SJSA1 (cell line): ENCODE data around the gene INO80E. TPM values are rescaled to one million over a fixed set of nuclear protein-coding genes. Genes with fewer than 3 reads are reported as not detected.
"Not testable (repeated sequence)": the region's sequence is repeated elsewhere in the genome, so short reads cannot be mapped to it uniquely, and the experiment has no call there.

Source experiments
- DNase-seq, 2 experiments: peaks; one replicate each; pipeline ENCODE4 v3.0.0-alpha.2; 2015 to 2020; ENCODE audit warnings: low spot score in 2 of 2, low read depth in 1 of 2
- H3K27ac ChIP-seq: fragments of 250-450 bp; sonication (Bioruptor Pico); 2 replicates; pipeline ENCODE4 v1.5.1; 2020; ENCODE audit warnings: mild to moderate bottlenecking, moderate library complexity
- H3K27me3 ChIP-seq: fragments of 250-450 bp; sonication (Bioruptor Pico); replicated peaks from 2 replicates; pipeline ENCODE4 v1.5.1; 2020; ENCODE audit warnings: mild to moderate bottlenecking, moderate library complexity
- H3K36me3 ChIP-seq: fragments of 250-450 bp; sonication (Bioruptor Pico); 2 replicates; pipeline ENCODE4 v1.5.1; 2020; ENCODE audit warnings: mild to moderate bottlenecking
- H3K4me1 ChIP-seq: fragments of 250-450 bp; sonication (Bioruptor Pico); replicated peaks from 2 replicates; pipeline ENCODE4 v1.6.1; 2021; ENCODE audit warnings: mild to moderate bottlenecking
- H3K4me3 ChIP-seq: fragments of 250-450 bp; sonication (Bioruptor Pico); 2 replicates; pipeline ENCODE4 v1.5.1; 2020; ENCODE audit warnings: mild to moderate bottlenecking
- H3K9me3 ChIP-seq: fragments of 250-450 bp; sonication (Bioruptor Pico); replicated peaks from 2 replicates; pipeline ENCODE4 v1.5.1; 2020; ENCODE audit warnings: mild to moderate bottlenecking
- total RNA-seq: library from RNA; depleted of rRNA; stranded (reverse); fragments of >200 nt; shearing (Covaris generic); gene quantifications from 2 replicates; pipeline ENCODE4 v1.2.3, GENCODE V29; 2014

INO80E gene
- total RNA-seq, 1 experiment from 2014 or later = 93.4 TPM

DNA sequence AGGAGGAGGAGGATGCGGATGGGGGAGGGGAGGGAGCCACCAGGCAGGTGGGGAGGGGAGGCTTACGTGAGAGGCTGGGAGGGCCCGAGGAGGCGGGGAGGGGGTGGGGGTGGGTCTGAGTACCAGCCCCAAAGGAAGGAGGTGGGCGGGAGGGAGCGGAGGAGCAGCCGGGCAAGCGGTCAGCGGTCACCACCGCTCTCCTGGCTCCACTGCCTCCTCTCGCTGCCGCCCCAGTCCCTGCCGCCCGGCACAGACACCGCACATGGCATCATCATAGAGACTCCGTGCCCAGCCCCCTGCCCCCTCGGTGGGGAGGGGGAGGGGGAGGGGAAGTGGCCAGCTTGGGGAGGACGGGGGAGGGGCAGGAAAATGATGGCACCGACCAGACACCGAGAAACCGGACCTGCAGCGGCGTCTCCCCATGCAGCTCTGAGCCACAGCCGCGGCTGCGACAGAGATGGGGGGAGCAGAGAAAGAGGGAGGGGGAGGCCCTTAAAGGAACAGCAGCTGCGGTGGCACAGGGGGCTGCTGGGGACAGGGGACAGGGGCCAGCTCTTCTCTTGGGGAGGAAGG lies 34.9 kb downstream of the INO80E start, which contains the start of gene TLCD3B:
TLCD3B (minus strand) TSS at position 431 of the 573 bp plus-strand sequence. CDS start 744 bp downstream, outside the sequence.
- Histone ChIP-seq H3K36me3 (no peaks in the 10 kb centered on the region), H3K9me3 (no peaks in the 10 kb centered on the region), H3K27ac (no peak within 1 kb of the TSS), H3K4me1 (no peaks in the 10 kb centered on the region), H3K4me3 (no peak within 1 kb of the TSS), H3K27me3 (peaks cover 32% of the 10 kb centered on the region)
- DNase-seq = no peak

DNA sequence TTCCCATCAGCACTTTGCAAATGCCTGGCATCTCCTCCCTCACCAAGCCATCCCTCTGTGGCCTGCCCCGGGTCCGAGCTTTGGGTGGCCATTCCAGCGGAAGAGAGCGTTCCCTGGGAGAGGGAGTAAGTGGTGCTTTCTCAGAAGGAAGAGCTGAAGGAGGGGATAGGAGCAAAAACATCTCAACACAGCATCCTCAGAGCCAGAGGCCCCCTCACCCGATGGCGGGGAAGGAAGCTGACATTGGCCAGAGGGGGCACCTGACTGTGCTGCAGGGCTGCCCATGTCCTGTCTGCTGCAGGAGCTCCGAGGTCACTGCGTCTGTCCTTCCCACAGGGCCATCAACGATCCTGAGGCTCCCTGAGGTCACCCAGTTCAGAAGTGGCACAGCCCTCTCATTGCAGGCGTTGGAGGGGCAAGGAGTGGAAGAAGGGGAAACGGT lies 35.5 kb downstream of the INO80E start:
- H3K4me1 ChIP-seq = no peaks in the 10 kb centered on the region
- no peaks in the 10 kb centered on the region for H3K36me3 ChIP-seq
- peaks cover 31% of the 10 kb centered on the region for H3K27me3 ChIP-seq
- H3K4me3 ChIP-seq = no peak overlapping the region
- no peak for DNase-seq
- no peak overlapping the region for H3K27ac ChIP-seq
- no peaks in the 10 kb centered on the region for H3K9me3 ChIP-seq

DNA sequence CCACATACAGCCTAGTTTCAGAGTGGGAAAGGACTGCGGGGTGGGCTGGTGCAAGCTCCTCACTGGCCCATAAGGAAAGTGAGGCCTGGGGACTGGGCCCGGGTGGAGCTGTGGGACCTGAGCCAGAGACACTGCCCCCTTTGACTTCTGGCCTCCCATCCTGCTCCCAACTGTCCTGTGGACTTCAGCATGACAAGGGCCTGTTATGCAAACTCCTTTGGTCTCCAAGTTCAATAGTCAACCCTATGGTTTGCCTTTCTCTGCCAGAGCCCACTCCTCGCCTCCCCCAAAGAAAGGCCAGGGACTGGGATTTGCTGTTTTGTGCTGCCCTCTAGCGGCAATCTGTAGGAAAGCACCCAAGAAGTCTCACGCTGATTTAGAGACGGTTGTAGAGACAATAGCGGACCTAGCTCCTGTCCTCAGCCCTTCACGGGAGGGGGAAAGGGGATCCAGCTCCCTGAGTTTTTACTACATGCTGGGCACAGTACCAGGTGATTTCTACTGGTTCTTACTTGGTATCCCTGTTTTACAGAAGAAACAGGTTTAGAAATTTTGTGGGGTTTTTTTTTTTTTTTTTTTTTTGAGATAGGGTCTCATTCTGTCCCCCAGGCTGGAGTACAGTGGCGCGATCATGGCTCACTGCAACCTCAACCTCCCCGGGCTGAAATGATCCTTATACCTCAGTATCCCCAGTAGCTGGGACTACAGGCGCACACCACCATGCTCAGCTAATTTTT lies 36.2 kb downstream of the INO80E start:
- Histone ChIP-seq H3K4me1 (no peaks in the 10 kb centered on the region), H3K36me3 (no peaks in the 10 kb centered on the region), H3K4me3 (no peak overlapping the region), H3K27me3 (peaks cover 28% of the 10 kb centered on the region), H3K27ac (no peak overlapping the region), H3K9me3 (no peaks in the 10 kb centered on the region)
- DNase-seq = peak in 1 of 2 experiments; percentile 64

DNA sequence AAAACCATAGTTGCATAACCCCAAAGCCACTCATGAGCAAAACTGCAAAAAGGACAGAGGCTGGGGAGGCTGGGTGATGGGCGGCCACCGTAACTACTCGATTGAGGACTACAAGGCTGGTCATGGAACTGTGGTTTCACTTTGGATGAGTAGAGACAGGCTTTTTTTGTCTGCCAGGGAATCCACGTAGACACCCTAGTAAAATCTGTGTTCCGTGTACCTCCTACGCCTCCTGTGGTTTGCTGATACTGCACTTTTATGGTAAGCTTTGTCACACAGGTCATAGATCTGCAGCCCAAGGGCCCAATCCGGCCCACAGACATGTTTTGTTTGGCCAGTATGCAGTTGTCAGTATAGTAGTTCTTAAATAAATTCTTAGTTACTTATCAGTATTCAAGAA lies 37.2 kb downstream of the INO80E start:
- Histone ChIP-seq H3K4me3 (no peak overlapping the region), H3K9me3 (no peaks in the 10 kb centered on the region)
- DNase-seq = no peak

DNA sequence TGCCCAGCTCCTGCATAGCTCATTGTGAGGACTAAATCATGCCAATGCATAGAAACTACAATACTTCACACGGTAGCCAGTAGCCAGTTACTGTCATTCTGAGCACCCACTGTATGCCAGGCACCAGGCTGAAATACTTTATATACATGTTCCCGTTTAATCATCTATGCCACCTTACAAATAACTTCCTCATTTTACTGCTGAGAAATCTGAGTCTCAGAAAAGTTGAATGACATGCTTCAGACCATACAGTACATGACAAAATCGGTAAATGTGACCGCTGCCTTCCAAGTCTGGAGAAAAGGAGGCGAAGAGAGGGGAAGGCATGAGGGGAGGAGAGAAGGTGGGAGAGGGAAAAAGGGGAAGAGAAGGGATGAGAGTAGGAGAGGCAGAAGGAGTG lies 44.2 kb downstream of the INO80E start:
- no peak overlapping the region for H3K4me3 ChIP-seq
- H3K27me3 ChIP-seq = no peaks in the 10 kb centered on the region

More for the DNA sequence above, 37.2 kb downstream of the INO80E start:
- Histone ChIP-seq H3K27ac (no peak overlapping the region), H3K36me3 (no peaks in the 10 kb centered on the region), H3K27me3 (peaks cover 26% of the 10 kb centered on the region), H3K4me1 (no peaks in the 10 kb centered on the region)

DNA sequence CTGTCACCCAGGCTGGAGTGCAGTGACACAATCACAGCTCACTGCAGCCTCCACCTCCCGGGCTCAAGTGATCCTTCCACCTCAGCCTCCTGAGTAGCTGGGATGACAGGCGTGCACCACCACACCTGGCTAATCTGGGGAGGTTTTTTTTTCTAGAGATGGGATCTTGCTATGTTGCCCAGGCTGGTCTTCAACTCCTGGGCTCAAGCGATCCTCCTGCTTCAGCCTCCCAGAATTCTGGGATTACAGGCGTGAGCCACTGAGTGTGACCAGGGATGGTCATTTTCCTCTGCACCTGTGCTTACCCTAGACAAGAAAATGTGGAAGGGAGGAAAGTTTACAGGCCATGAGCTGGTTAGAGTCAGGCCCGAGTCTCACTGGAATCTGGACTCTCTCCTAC lies 44.6 kb downstream of the INO80E start:
- H3K9me3 ChIP-seq, H3K27ac ChIP-seq, H3K36me3 ChIP-seq, H3K27me3 ChIP-seq, H3K4me3 ChIP-seq, H3K4me1 ChIP-seq, DNase-seq: not testable (repeated sequence)

More for the DNA sequence above, 44.2 kb downstream of the INO80E start:
- no peaks in the 10 kb centered on the region for H3K4me1 ChIP-seq
- no peak overlapping the region for H3K27ac ChIP-seq
- no peak for DNase-seq
- H3K36me3 ChIP-seq = no peaks in the 10 kb centered on the region
- H3K9me3 ChIP-seq = no peaks in the 10 kb centered on the region

DNA sequence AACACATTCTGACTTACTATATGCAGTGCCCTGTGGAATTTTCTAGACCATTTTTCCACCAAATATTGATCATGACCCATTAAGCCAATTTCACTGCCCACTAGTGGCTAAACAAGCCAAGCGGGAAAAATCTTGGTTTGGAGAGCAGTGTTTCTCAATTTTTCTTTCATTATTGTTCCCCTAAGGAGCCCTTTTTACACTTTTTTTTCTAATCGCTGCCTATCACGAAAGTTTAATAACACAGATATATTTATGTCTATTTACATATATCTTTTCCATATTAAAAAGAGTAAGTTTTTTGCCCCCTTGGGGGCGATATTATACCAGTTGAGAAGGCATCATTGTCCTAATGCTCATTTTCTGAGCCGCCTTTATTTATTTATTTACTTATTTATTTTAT lies 45.8 kb downstream of the INO80E start:
- no peaks in the 10 kb centered on the region for H3K4me1 ChIP-seq
- H3K9me3 ChIP-seq = no peaks in the 10 kb centered on the region
- H3K27me3 ChIP-seq = no peaks in the 10 kb centered on the region
- peak in 1 of 2 experiments; percentile 14 for DNase-seq
- no peak overlapping the region for H3K4me3 ChIP-seq
- H3K27ac ChIP-seq = no peak overlapping the region
- no peaks in the 10 kb centered on the region for H3K36me3 ChIP-seq

DNA sequence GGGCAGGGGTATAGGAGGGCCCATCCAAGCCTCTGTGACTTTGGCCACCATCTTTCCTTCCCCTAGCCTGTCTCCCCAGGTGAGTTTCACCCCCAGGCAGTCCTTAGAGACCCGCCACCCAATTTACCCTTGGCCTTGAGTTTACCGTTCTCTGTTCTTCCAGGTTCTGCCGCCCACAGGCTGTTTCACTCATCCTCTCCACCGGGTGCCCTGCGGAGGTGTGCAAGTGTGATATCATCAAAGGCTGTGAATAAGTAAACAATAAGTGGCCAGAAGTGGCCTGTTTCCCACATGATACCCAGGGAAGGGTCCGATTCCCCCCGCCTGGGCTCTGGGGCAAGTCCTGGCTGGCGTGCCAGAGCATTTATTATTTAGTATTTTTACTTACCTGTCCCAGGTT lies 50.1 kb downstream of the INO80E start:
- no peak overlapping the region for H3K27ac ChIP-seq
- no peaks in the 10 kb centered on the region for H3K9me3 ChIP-seq
- H3K4me1 ChIP-seq = 0 out of 2 replicates have a peak, but pooled peaks cover 2% of the 10 kb centered on the region
- no peak for DNase-seq
- no peak overlapping the region for H3K4me3 ChIP-seq
- no peaks in the 10 kb centered on the region for H3K36me3 ChIP-seq
- no peaks in the 10 kb centered on the region for H3K27me3 ChIP-seq

DNA sequence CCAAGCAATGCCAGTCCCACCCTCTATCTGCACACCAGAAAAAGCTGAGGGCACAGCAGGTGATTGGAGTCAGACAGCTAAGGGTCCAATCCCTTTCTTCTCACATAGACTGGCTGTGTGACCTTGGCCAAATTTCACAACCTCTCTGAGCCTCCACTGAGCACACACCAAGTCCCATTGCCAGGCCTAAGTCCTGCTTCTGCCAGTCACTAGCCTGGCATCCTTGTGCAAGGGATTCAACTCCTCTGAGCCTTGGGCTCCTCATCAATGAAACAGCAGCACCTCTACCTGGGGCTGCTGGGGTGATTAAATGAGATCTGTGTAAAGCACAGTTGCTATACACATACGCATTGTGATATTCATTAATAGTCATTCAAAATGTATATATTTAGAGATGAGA lies 50.5 kb downstream of the INO80E start:
- no peak overlapping the region for H3K4me3 ChIP-seq
- H3K36me3 ChIP-seq = no peaks in the 10 kb centered on the region
- H3K27ac ChIP-seq = no peak overlapping the region
- no peaks in the 10 kb centered on the region for H3K9me3 ChIP-seq
- H3K27me3 ChIP-seq = no peaks in the 10 kb centered on the region
- DNase-seq = no peak
- peaks cover 4% of the 10 kb centered on the region for H3K4me1 ChIP-seq

DNA sequence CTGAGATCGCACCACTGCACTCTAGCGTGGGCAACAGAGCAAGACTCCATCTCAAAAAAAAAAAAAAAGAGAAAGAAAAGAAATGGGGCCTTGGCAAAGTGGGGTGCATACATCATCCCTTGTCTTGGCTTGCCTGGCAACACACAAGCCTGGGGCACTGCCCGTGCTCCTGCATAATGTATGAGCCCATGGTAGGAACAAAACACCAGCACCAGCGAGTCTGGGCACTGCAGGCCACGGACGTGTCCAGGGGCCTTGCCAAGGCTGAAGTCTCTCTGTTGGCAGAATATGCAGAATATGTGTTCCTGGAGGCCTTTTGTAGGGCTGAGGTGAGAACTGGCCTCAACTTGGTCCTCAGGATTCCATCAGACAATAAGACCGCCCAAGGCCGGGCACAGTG lies 53.8 kb downstream of the INO80E start:
- no peak for DNase-seq
- Histone ChIP-seq H3K9me3 (no peaks in the 10 kb centered on the region), H3K36me3 (peaks cover 4% of the 10 kb centered on the region; the same call in 1 of the 2 replicates), H3K4me1 (peaks cover 23% of the 10 kb centered on the region), H3K27me3 (no peaks in the 10 kb centered on the region), H3K4me3 (no peak overlapping the region), H3K27ac (no peak overlapping the region)

DNA sequence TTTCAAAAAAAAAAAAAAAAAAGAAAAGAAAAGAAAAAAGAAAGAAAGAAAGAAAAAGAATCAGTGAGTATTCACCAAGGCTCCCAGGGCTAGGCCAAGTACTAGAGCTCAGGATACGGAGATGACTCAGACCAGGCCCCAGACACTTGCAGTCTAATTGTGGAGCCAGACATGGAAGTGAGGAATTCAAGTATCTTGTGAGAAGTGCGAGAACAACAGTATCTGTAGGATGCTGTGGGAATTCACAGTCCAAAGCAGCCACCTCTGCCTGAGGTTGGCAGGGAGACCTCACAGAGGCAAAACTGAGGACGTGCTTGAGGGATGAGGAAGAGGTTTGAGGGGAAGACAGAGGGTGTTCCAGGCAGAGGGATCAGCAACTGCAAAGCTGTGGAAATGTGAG lies 55.5 kb downstream of the INO80E start:
- peak; percentile 61 to 73 for DNase-seq

DNA sequence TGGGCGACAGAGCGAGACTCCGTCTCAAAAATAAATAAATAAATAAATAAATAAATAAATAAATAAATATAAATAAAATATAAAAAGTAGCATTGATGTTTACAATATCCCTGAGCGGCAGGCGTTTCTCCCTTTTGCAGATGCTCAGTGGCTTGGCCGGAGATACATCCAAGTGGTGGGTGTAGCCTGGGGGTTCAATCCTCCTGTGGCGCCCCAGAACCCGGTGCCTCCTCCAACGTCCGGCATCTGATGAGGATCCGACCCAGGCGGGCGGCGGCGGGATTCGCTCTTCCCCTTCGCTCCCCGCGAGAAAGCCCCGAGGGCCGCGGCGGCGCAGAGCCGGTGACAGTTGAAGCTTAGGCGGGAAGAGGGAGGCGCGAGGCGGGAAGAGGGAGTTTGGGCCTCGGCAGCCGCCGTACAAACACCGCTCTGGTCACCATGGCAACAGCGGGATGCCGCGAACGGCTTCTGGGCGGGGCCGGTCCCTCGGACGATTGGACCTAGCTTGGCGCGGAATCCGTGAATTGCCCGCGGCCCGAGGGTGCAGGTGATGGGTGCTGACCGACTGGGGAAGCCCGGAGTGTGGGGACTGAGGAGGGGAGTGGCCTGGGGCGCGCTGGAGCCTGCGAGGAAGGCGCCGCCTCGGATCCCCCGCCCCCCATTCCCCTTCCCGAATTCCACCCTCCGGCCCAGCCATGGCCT lies 56.8 kb downstream of the INO80E start:
- DNase-seq = peak; percentile 95 to 97
- Histone ChIP-seq H3K4me3 (peak overlapping the region; percentile 58), H3K27ac (peak overlapping the region; percentile 87), H3K27me3 (no peaks in the 10 kb centered on the region), H3K9me3 (no peaks in the 10 kb centered on the region), H3K36me3 (peaks cover 25% of the 10 kb centered on the region), H3K4me1 (peaks cover 23% of the 10 kb centered on the region)

More for the DNA sequence above, 55.5 kb downstream of the INO80E start:
- H3K9me3 ChIP-seq = no peaks in the 10 kb centered on the region
- peak overlapping the region; percentile 87 for H3K27ac ChIP-seq
- H3K36me3 ChIP-seq = peaks cover 16% of the 10 kb centered on the region
- no peak overlapping the region for H3K4me3 ChIP-seq
- peaks cover 23% of the 10 kb centered on the region for H3K4me1 ChIP-seq
- H3K27me3 ChIP-seq = no peaks in the 10 kb centered on the region

DNA sequence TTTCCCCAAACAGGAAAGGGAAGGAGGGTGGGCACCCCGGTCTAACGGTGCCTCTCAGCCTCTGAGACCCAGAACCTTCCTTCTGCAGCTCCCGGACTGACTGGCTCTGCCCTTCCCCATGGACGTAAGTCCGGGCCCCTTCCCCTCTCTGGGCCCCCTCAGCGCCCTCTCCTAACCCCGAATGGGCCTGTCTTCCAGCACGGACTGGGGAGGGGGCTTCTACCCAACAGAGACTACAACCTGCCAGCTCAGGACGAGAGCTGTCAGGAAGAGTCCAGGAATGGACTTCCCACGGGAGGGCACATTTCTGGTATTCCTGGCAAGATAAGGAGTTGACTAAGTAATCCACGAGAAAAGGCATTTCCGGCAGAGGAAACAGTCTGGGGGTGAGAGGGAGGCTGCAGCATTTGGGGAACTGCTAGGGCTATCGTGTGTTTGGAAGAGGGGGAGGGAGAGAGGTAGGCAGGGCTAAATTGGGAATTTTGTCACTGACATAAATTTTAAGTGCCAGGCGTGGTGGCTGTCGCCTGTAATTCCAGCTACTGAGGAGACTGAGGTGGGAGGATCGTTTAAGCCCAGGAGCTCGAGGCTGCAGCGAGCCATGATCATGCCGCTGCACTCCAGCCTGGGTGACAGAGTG lies 57.5 kb downstream of the INO80E start:
- peak overlapping the region; percentile 87 for H3K27ac ChIP-seq
- H3K36me3 ChIP-seq = peaks cover 25% of the 10 kb centered on the region
- H3K27me3 ChIP-seq = no peaks in the 10 kb centered on the region
- DNase-seq = peak; percentile 67 to 72
- H3K4me1 ChIP-seq = peaks cover 23% of the 10 kb centered on the region
- no peaks in the 10 kb centered on the region for H3K9me3 ChIP-seq
- peak overlapping the region; percentile 58 for H3K4me3 ChIP-seq
